GM21786 (cell line): ENCODE measurements around the gene MCTP1.
A peak's percentile ranks its signal among the peaks of the same experiment; 100 is the strongest.
"Not testable (repeated sequence)": the region's sequence is repeated elsewhere in the genome, so short reads cannot be mapped to it uniquely, and the experiment has no call there.

ENCODE experiments used
- ATAC-seq: cut with Tn5 transposase; IDR thresholded peaks from one replicate; pipeline ENCODE4 v1.9.1; 2021; ENCODE audit not compliant: unreplicated experiment

The MCTP1 gene

GRCh38 chr5:95252801-95253200 lies 32.1 kb downstream of the MCTP1 start:
- no peak for ATAC-seq

DNA sequence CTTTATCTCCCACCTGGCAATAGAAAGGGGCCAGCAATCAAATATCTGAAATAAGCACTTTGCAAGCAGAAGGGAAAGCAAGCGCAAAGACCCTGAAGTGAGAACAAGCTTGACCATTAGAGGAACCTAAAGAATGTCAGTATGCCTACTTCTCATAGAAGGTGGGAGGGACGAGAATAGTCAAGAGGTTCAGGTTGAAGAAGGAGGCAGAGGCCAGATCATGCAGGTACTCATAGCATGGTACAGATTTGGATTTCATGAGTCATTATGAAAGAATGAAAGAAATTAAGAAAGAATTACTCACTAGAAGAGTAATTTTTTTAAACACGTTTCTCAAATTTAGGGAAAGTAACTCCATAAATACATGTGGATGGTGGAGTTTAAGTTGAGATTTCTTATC lies 33.7 kb downstream of the MCTP1 start:
- ATAC-seq, result no peak

GRCh38 chr5:95244479-95244878 lies 40.4 kb downstream of the MCTP1 start:
- no peak for ATAC-seq

DNA sequence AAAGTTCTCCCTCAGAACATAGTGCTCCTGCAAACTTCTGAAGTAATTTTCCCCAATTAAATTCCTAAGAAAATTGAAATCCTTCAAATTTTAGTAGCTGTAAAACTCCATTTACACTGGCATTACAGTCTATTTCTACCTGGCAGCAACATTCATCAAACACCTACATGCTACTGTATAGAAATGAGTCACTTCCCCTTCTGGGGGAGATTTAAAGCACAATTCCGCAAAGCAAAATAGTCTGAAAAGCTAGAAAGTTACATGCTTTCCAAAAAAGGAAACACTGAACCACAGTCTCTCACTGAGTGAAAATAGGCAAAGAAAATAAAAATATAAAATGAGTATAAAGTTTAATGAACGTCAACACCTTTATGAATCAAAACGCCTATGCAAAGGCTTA lies 43.3 kb downstream of the MCTP1 start:
- peak; percentile 97 for ATAC-seq

GRCh38 chr5:95241161-95241560 lies 43.7 kb downstream of the MCTP1 start:
- ATAC-seq, result no peak

GRCh38 chr5:95238560-95239325 lies 46.2 kb downstream of the MCTP1 start:
- no peak for ATAC-seq

DNA sequence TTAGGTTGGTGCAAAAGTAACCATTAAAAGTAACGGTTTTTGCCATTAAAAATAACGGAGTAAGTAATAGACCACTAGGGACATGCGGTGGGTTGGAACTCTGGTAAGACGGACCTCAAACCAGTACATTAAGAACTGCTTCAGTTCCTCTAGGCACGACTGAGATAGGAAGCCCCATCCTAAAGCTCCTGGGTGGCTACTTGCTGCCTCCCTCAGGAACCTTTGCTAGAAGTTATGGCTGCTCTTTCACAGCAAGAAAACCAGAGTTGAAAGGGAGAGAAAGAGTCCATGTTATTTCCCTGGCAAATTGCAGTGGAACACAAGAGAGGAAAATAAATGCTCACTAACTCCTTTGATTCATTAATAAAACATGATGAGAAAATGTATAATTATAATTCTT lies 47.6 kb downstream of the MCTP1 start:
- no peak for ATAC-seq

GRCh38 chr5:95235439-95235982 lies 49.4 kb downstream of the MCTP1 start:
- ATAC-seq, result no peak

GRCh38 chr5:95229646-95230045 lies 55.2 kb downstream of the MCTP1 start:
- no peak for ATAC-seq

- ATAC-seq, result no peak
Measured at GRCh38 chr5:95224701-95225459, 60.0 kb downstream of the MCTP1 start.

GRCh38 chr5:95223566-95224258 lies 61.2 kb downstream of the MCTP1 start:
- ATAC-seq, result no peak

GRCh38 chr5:95222836-95223235 lies 62.1 kb downstream of the MCTP1 start:
- no peak for ATAC-seq

DNA sequence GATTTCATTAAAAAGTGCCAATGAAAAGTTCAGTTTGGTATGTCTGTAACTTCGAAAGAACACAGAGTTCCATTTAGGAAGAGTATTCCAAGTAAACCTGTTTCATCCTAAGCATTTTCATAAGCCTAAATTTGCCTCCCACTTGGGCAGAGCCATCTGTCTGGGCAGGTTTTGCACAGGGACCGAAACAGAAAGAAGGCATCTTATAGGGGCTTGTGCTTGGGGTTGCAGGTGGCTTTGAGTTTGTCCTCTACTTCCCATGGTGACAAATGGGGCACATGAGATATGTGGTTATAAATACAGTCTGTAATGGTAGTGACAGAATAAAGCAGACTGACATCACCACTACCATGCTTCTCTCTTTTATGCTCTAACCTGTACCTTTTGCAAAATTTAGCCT lies 63.7 kb downstream of the MCTP1 start:
- no peak for ATAC-seq

DNA sequence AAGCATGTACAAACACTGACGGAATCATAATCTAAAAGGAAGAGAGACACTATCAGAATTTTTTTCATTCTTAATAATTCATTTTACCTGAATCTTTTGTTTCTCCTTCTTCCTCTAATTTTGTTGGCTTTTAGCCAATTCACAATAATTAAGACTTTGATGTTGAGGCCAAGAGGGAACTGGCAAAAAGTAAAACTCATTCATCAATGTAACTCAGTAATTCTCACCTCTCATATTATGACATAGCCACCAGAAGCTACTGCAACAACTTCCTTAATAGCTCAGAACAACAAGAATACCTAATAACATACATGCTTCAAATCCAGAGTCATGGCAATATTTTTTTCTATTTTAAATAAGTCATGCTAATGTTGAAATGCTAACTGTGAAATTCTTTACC lies 64.5 kb downstream of the MCTP1 start:
- no peak for ATAC-seq

GRCh38 chr5:95219411-95219810 lies 65.5 kb downstream of the MCTP1 start:
- no peak for ATAC-seq

DNA sequence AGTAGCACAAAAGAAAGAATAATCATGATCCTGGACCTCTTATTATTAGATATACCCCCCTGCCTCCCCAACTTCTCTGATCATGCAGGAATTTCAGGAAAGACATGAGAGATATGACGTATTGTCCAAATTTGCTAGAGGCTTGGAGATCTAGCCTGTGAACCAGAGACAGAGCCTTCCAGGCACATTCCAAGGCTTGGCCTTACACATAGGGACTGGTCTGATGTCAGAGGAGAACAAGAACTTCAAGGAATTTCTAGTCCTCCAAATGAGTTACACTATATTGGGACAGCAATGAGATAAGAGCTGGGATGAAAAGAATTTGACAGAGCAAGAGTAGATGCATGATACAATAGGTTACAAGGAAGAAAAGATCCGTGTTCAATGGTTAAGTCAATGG lies 67.0 kb downstream of the MCTP1 start:
- no peak for ATAC-seq

DNA sequence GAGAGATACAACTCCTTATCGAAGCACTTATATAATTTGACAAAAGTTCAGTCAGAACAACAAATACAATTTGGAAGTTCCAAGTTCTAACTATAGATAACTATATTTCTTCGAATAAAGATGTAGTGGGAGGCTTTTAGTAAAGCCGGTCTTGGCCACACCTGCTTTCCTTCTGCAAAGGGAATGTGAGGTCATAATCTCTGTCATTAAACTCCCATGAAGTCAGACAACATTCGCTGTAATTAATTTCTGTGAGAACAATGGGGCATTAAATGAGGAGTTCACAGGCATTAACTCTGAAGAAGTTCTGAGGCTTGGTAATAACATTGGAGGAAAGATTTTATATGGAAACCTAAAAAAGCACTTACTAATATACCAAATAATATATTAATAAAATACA lies 67.5 kb downstream of the MCTP1 start:
- ATAC-seq, result no peak

GRCh38 chr5:95216136-95216955 lies 68.5 kb downstream of the MCTP1 start:
- ATAC-seq, result no peak

- not testable (repeated sequence) for ATAC-seq
Measured at GRCh38 chr5:95207811-95208210, 77.1 kb downstream of the MCTP1 start.

DNA sequence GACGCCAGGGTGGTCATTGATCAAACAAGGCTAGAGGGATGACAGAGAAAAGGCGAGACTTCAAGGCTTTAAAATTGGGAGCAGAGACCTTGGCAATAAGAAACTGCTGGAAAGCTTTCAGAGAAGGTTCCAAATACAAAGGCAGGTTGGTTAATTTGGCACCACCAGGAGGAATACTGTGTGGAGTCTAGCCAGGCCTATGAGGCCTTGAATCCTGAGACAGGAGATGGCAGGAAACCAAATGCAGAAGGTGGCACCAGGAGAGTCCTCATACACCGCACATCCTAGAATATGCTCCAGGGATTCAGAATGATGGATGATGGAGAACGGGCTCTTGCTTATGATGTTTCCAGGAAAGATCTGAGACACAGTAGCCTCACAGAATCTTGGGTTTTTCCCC lies 90.0 kb downstream of the MCTP1 start:
- no peak for ATAC-seq

GRCh38 chr5:95191330-95191729 lies 93.6 kb downstream of the MCTP1 start:
- peak; percentile 95 for ATAC-seq
